Measurements from ENCODE around the gene IFNA8. TPM values are rescaled to one million over a fixed set of nuclear protein-coding genes. Genes with fewer than 3 reads are reported as not detected.
"Not testable (repeated sequence)": the region's sequence is repeated elsewhere in the genome, so short reads cannot be mapped to it uniquely, and the experiment has no call there.

Gene IFNA8
- not detected for polyA plus RNA-seq

DNA sequence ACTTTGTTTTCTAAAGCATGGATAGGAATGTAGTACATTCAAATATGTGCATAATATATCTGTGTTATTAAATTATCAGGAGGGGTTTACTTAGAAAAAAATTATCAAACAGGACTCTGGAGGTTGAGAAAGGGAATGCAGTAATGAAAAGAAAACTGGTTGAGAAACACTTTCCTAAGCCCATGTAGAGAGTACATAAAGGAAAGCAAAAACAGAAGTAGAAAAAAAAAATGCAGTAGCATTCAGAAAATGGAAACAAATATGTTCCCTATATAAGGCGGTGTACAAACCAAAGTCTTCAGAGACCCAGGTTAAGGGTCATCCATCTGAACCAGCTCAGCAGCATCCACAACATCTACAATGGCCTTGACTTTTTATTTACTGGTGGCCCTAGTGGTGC is at the start of gene IFNA8:
Gene IFNA8, plus strand, starts transcription at position 301 of the 400 bp plus-strand sequence. Its CDS starts 60 bp downstream, at position 361.
- WGBS, 3 donors = 69 to 86% (median 82%) methylated on average over 1 of the region's 1 CpG

DNA sequence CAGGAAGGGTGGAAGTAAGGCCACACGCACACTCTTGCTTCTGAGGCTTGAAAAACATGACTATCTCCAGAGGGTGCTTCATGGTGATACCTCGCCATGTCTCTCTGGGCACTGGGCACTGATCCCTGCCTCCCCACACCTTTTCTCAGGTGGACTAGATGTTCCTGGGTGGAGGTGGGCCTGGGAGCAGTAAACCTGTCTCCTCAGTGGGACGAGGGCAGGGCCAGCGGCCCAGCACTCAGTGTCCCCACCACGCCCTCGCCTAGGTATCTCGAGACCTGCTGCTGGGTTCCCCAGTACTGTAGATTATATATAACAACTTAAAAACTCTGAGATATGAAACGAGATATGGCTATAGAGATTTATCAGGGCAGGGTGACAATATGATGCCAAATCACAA is 46.6 kb upstream of the IFNA8 start:
- 88 to 96% (median 89%) methylated on average over 8 of the region's 8 CpGs for WGBS, 3 donors
- no peak overlapping the region for H3K27ac ChIP-seq (ENCODE audit: low read depth, low read length)

More for the DNA sequence above, at the start of gene IFNA8:
- H3K27ac ChIP-seq (ENCODE audit: low read depth, low read length) = no peak within 1 kb of the TSS

DNA sequence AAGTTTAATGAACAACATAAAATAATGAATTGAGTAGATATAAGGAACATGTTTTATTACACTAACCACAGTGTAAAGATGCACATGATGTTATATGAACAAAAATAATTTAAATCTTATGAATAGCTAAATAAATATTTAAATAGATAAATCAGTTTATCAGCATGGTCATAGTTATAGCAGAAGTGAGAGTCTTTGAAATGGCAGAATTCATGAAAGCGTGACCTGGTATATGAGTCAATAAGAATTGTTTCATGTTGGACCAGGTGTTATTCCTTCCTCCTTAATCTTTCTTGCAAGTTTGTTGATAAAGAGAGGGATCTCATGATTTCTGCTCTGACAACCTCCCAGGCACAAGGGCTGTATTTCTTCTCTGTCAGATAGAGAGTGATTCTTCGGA is 41.7 kb upstream of the IFNA8 start:
- WGBS, 3 donors = 53 to 96% (median 95%) methylated on average over 1 of the region's 2 CpGs
- H3K27ac ChIP-seq (ENCODE audit: low read depth, low read length) = not testable (repeated sequence)

DNA sequence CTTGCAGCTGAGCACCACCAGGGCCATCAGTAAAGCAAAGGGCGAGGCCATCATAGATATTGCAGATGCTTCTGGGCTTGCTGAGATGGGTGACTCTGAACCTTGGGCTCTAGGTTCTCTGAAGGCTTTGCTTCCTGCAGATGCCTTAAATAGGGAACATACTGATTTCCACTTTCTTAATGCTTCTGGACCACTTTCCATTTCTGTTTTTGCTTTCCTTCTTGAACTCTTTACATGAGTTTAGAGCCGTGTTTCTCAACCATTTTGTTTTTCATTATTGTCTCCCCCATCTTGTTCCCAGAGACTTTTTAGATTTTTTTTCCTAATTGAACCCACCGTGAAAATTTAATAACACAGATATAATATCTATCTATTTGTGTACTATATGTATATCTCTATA is 41.0 kb upstream of the IFNA8 start, which contains the start of gene IFNA13:
Gene IFNA13, minus strand, starts transcription at position 101 of the 400 bp plus-strand sequence. Its CDS starts 47 bp downstream, at position 54.
- no peak within 1 kb of the TSS for H3K27ac ChIP-seq (ENCODE audit: low read depth, low read length)
- WGBS, 3 donors = 92 to 96% (median 95%) methylated on average over 3 of the region's 3 CpGs

DNA sequence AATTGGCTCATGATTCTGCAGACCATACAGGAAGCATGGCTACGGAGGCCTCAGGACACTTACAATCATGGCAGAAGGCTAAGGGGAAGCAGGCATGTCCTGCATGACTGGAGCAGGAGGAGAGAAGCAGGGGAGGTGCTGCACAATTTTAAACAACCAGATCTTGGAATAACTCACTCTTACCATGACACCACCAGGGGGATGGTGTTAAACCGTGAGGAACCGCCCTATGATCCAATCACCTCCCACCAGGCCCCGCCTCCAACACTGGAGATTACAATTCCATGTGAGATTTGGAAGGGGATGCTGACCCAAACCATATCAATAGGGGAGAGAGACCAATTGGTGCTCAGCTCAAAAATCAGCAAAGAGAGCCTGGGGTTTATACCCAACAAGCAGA is 37.5 kb upstream of the IFNA8 start:
- WGBS, 3 donors = 48 to 72% (median 61%) methylated on average over 4 of the region's 4 CpGs
- H3K27ac ChIP-seq (ENCODE audit: low read depth, low read length) = not testable (repeated sequence)

DNA sequence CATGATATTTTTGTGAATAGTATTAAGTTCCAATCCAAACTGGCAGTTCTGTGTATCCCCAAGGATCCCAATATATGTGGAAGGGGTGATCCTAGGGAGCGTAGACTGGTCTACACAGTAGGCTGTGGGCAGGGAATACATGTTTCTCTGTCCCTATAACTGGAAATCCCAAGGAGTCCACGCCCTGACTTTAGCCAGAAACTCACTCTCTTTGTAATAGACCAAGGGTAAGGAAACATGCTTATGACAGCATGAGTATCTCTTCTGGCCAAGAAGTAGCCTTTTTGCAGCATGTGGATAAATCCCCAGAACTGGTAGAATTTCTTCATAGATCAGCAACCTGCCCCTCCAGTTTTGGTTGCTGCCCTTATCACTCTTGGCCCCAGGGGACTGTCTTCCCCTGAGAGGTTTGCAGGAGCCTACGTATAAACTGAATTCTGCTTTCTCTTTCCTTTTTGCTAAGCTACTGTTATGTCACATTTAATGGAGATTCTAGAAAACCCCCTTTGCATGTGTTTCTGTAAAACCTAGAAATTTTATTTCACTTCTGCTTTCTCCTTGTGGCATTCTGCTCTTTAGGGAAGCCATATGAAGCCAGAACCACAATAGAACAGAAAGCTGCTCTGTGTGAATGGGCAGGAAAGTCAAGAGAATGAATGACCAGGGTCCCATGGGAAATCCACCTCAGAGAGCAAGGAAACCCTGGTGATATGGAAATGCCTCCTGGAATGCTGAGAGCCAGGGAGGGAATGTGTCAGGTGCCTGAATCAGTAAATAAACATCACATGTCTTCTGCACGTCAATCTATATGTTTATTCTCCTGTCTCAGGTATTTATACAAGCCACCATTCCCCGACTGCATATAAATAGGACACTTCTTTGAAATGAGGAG is 27.2 kb upstream of the IFNA8 start:
- WGBS, 3 donors = 43 to 54% (median 48%) methylated on average over 5 of the region's 5 CpGs
- no peak overlapping the region for H3K27ac ChIP-seq (ENCODE audit: low read depth, low read length)

DNA sequence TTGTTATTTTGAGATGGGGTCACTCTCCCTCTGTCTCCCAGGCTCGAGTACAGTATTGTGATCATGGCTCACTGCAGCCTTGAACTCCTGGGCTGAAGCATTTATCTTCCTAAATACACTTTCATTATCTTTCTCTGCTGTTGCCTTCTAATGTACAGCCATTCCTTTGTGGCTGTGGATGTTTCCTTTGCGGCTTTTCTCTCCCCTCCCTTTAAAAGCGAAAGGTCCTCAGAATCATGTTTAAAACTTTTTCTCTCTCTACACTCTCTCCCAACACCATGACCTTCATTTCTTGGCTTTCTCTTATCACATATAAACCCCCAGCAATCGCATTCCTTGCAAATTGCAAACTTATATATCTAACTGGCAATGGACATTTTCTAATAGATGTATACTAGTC is 25.3 kb upstream of the IFNA8 start:
- H3K27ac ChIP-seq (ENCODE audit: low read depth, low read length) = no peak overlapping the region
- 35 to 61% (median 59%) methylated on average over 4 of the region's 4 CpGs for WGBS, 3 donors

DNA sequence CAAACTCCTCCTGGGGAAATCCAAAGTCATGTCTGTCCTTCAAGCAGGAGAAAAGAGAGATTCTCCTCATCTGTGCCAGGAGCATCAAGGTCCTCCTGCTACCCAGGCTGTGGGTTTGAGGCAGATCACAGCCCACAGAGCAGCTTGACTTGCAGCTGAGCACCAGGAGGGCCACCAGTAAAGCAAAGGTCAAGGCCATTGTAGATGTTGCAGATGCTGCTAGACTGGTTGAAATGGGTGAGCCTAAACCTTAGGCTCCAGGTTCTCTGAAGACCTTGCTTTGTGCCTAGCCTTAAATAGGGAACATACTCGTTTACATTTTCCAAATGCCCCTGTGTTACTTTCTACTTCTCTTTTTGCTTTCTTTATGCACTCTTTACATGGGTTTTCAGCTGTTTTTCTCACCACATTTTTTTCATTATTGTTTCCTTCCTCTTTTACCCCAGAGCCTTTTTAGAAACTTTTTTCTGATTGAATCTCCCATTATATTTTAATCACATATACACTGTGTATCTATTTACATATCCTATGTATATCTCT is 23.7 kb upstream of the IFNA8 start, which contains the start of gene IFNA2:
Gene IFNA2, minus strand, starts transcription at position 268 of the 540 bp plus-strand sequence. Its CDS starts 69 bp downstream, at position 199.
- 30 to 57% (median 54%) methylated on average over 1 of the region's 1 CpG for WGBS, 3 donors
- no peak within 1 kb of the TSS for H3K27ac ChIP-seq (ENCODE audit: low read depth, low read length)

DNA sequence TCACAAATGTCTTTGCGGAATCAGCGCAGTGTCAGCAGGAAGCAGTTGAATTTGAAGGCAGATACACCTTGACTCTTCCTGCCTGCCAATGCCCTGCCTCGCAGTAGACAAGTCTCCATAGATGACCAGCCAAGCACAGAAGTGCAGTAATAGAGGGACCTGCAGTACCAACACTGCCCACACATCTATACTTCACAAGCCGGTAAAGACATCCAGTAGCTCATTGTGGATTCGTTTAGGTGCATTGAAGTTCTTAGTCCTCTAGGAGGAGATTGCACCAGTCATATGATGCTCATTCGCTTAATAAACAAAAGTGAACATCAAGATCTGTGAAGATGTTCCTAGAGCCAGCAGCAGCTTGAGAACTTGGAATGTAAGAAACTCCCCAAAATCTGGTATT is 16.6 kb upstream of the IFNA8 start:
- WGBS, 3 donors = 75 to 83% (median 76%) methylated on average over 6 of the region's 6 CpGs
- H3K27ac ChIP-seq (ENCODE audit: low read depth, low read length) = no peak overlapping the region

DNA sequence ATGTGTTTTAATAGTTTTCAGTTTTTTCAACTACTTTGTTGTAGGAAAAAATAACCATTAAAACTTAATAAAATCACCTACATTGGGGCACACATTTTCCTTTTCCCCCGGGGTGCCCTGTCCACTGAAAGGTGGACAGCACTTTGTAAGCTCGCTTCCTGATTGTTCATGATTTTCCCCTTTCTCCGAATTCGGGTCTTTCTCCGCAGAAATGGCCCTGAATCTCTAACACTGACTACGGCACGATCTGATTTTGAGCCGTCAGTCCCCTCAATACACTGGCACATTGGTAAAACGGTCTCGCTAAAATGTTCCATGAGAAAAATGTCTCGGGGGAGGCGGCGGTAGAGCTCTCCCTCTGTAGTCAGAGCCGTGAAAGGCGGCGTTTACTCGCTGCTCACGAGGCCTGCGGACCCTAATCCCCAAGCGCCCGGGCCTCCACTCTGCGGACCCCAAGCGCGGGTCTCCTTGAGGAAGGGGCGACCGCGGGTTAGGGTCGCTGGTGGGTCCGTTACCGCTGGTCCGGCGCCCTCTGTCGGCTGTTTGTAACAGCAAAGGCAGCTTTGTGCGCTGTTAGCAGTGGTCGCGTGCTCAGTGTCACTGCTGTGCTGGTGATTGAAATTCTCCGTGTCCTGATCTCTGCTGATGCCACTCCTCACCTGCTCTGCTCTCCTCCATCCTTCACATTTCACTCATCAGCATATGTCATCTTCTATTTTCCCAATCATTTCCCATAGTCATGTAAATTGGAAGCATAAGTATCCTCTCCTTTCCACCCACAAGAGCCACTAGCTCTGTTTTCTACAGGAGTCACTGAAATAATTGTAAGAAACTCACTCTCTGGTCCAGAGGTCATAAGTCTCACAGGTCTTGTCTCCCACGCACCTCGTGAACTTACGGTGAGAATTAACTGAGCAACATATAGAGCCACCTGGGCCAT is 12.9 kb upstream of the IFNA8 start:
- WGBS, 3 donors = 6 to 8% (median 7%) methylated on average over 40 of the region's 40 CpGs
- no peak overlapping the region for H3K27ac ChIP-seq (ENCODE audit: low read depth, low read length)

DNA sequence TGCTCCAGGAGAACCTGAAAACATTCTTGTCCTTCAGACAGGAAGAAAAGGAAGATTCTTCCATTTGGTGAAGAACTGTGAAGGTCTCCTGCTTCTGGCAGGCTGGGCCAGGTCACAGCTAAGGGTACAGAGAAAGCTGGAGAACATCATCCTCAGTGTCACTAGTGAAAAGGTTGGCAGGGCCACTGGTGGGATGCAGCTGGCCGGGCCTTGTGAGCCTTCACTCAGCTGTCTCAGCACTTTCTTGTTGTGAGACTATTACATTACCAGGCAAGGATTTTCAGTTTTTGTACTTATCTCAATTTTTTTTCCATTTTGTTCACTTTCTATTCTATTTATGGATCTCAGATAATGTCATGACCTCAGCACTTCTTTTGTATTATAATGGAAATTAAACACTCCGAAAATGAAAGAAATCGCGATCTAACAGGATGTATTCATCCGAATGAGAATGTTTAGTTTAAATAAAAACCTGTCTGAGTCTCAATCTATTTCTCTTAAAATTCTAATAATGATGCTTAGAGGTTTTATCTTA is 9.9 kb upstream of the IFNA8 start:
- no peak overlapping the region for H3K27ac ChIP-seq (ENCODE audit: low read depth, low read length)
- WGBS, 3 donors = 74 to 84% (median 78%) methylated on average over 5 of the region's 5 CpGs

DNA sequence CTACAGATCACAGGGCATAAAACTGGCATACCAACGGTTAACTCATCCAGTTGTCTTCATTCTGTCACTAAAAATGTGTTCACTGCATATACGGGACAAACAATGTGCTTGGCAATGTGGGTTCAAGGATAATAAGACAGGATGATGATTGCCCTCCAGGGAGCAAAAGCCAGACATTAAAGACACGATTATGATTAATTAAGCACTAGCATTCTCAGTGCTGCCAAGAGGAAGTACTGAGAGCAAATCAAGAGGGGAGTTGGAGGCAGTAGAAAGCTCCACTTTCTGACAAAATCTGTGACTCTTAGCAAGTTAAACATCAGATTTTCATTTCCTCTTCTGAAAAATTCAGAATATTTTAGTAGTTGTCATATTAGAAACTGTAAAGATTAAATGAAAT is 9.0 kb upstream of the IFNA8 start:
- 25 to 27% (median 26%) methylated on average over 3 of the region's 3 CpGs for WGBS, 3 donors
- no peak overlapping the region for H3K27ac ChIP-seq (ENCODE audit: low read depth, low read length)

DNA sequence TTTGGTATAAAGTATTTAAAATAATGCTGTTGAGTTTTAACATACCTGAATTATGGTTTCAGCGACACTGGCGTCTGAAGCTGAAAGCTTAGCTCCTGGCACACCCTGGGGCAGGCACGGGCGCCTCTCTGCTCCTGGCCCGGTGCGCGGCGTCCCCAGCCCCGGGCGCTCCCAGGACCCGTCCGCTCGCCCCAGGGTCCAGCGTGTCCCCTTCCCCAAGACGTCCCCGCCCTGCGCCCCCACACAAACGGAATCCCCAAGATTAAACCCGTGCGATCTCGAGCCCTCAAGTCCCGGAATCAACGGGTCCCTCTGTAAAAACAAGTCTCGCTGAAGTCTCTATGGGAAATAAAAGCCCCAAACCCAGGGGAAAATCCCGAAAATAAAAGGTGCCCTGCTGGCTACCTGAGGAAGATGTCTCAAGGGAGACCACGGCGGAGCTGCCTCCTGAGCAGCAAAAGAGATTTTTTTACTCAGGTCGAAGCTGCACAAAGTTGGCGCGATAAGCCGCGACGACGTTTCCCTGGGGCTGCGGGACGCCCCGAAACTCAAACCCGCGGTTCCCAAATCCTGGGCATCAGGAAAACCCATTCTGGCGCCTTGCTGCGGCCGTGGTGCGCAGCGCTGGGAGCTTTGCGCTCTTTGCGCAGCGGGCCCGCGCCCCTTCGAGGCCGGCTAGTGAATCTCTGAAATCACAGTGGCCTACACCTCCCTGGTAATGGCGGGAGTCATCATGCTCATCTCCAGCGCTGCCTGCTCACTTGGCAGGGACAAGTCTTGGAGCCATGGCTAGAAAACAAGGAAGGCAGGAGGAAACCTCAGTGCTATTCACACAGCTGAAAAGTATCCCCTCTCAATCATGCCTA is 6.3 kb upstream of the IFNA8 start:
- WGBS, 3 donors = 2 to 3% (median 2%) methylated on average over 53 of the region's 53 CpGs
- H3K27ac ChIP-seq (ENCODE audit: low read depth, low read length) = no peak overlapping the region

DNA sequence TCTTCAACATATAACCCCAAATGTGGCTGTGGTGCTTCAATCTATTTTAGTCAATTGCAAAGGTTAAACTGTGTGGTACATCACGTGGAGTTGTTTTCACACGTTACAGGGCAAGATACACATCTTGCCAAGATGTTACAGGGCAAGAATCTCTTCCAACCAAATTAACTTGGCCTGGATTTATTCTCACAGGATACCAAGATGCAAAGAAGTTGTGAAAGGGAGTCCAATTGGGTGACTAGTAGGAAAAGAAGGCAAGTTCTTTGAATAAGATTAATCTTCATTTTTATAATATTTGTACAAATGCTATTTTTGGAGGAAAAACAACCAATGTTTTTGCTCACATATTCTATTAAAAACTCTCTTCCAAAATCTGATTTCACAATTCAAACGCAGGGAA is 4.8 kb upstream of the IFNA8 start:
- no peak overlapping the region for H3K27ac ChIP-seq (ENCODE audit: low read depth, low read length)
- WGBS, 3 donors = 58 to 60% (median 59%) methylated on average over 3 of the region's 3 CpGs

DNA sequence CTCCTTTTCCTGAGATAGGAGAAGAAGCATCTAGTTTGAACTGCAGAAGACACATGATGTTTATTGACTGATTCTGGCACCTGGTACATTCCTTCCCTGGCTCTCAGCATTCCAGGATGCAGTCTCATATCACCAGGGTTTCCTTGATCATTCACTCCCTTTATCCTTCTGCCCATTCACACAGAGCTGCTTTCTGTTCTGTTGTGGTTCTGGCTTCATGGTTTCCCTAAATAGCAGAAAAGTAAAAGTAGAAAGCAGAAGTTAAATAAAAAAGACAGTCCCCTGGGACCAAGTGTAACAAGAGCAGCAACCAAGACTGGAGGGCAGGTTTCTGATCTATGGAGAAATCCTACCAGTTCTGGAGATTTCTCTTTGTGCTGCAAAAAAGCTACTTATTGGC is 3.2 kb downstream of the IFNA8 start:
- H3K27ac ChIP-seq (ENCODE audit: low read depth, low read length) = no peak overlapping the region

DNA sequence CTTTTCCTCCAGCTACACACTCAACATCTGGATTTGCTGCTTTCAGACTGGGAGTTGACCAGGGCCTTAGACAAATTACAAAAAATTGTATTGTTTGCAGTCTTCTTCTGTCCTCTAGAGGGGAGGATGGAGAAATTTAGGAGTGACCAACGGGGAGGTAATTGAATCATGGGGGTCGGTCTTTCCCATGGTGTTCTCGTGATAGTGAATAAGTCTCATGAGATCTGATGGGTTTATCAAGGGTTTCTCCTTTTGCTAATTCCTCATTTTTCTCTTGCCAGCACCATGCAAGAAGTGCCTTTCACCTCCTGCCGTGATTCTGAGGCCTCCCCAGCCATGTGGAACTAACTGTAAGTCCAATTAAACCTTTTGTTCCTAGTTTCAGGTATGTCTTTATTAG is 4.2 kb downstream of the IFNA8 start:
- H3K27ac ChIP-seq (ENCODE audit: low read depth, low read length) = no peak overlapping the region
- WGBS, 3 donors = 72 to 82% (median 82%) methylated on average over 4 of the region's 4 CpGs

DNA sequence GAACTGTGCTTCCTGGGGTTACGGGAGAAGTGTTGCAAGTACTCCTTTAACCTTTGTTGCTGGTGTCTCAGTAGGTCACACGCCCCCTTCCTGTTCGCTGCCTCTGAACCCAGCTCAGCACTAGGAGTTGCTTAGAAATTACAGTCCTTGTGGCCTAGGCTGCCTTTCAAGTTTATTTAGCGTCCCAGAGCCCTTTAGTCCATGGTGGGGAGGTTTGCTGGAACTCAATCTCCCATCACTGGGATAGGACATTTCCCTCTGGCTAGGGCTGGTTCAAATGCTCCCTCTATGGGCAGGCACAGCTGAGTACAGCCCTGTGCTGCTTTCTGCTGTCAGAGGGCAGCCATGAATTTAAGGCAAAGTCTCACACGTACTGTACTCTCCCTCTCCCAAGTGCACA is 4.7 kb downstream of the IFNA8 start:
- H3K27ac ChIP-seq (ENCODE audit: low read depth, low read length) = no peak overlapping the region
- 49 to 75% (median 61%) methylated on average over 5 of the region's 5 CpGs for WGBS, 3 donors
